ENCODE results near the gene MIF. TPM values are rescaled to one million over a fixed set of nuclear protein-coding genes. Genes with fewer than 3 reads are reported as not detected.
"Not testable (repeated sequence)": the region's sequence is repeated elsewhere in the genome, so short reads cannot be mapped to it uniquely, and the experiment has no call there.

The MIF gene
- total RNA-seq, 2 donors from 2014 or later: 495 to 579 TPM

GRCh38 chr22:23858484-23858815 is 35.7 kb upstream of the MIF start:
- Mint-ChIP-seq H3K36me3 (no peaks in the 10 kb centered on the region), H3K9me3 (no peaks in the 10 kb centered on the region), H3K4me1 (ENCODE audit: low read depth in 2 of 2) (peaks cover 21 to 22% of the 10 kb centered on the region in 2 donors), H3K27me3 (no peaks in the 10 kb centered on the region), H3K27ac (peak overlapping the region; percentile 83 to 91), H3K4me3 (peak overlapping the region; percentile 92)
- DNase-seq (ENCODE audit: low spot score) (peak; percentile 51), ATAC-seq (no peak)

DNA sequence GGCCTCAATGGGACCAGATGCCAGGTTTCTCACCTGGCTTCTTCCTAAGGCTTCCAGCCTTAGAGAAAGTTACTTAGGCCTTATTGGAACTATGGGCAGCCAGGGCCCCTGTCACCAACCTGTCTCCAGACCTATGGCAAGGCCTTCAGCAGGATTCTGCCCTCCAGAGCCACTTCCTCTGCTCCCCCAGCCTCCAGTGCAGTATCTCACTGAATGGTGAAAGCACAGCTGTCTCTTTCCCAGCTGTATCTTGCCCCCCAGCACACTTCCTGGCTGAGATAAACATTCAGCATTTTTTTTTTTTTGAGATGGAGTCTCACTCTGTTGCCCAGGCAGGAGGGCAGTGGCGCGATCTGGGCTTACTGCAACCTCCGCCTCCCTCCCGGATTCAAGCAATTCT is 35.0 kb upstream of the MIF start:
- Mint-ChIP-seq H3K36me3 (no peaks in the 10 kb centered on the region), H3K4me1 (ENCODE audit: low read depth in 2 of 2) (peaks cover 21 to 24% of the 10 kb centered on the region in 2 donors), H3K9me3 (no peaks in the 10 kb centered on the region), H3K27me3 (no peaks in the 10 kb centered on the region), H3K4me3 (peak overlapping the region; percentile 92), H3K27ac (peak overlapping the region; percentile 83 to 91)
- ATAC-seq: no peak
- peak; percentile 26 for DNase-seq (ENCODE audit: low spot score)

DNA sequence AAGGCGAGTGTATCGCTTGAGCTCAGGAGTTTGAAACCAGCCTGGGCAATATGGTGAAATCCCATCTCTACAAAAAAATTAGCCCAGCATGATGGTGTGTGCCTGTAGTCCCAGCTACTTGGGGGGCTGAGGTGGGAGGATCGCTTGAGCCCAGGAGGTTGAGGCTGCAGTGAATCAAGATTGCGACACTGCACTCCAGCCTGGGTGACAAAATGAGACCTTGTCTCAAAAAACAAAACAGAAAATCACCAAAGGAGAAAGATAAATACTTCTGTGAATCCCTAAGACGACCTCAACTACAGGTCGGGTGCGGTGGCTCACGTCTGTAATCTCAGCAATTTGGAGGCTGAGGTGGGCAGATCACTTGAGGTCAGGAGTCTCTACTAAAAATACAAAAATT is 34.0 kb upstream of the MIF start:
- H3K9me3 Mint-ChIP-seq, H3K27ac Mint-ChIP-seq, H3K4me3 Mint-ChIP-seq, ATAC-seq, H3K27me3 Mint-ChIP-seq, H3K36me3 Mint-ChIP-seq: not testable (repeated sequence)
- H3K4me1 Mint-ChIP-seq (ENCODE audit: low read depth in 2 of 2): peaks cover 21 to 24% of the 10 kb centered on the region in 2 donors
- peak; percentile 26 for DNase-seq (ENCODE audit: low spot score)

- no peaks in the 10 kb centered on the region for H3K9me3 Mint-ChIP-seq
- no peak overlapping the region for H3K27ac Mint-ChIP-seq
- DNase-seq (ENCODE audit: low spot score) (no peak), ATAC-seq (no peak)
- no peaks in the 10 kb centered on the region for H3K36me3 Mint-ChIP-seq
- H3K4me3 Mint-ChIP-seq: no peak overlapping the region
- peaks cover 13 to 18% of the 10 kb centered on the region in 2 donors for H3K4me1 Mint-ChIP-seq (ENCODE audit: low read depth in 2 of 2)
- H3K27me3 Mint-ChIP-seq: no peaks in the 10 kb centered on the region
These were observed 32.1 kb upstream of the MIF start for GRCh38 chr22:23862103-23862502.

GRCh38 chr22:23864499-23865154 is 29.6 kb upstream of the MIF start:
- H3K9me3 Mint-ChIP-seq; ATAC-seq; H3K27ac Mint-ChIP-seq; H3K36me3 Mint-ChIP-seq; H3K4me3 Mint-ChIP-seq; H3K27me3 Mint-ChIP-seq; H3K4me1 Mint-ChIP-seq (ENCODE audit: low read depth in 2 of 2); DNase-seq (ENCODE audit: low spot score): not testable (repeated sequence)

- ATAC-seq: no peak
- DNase-seq (ENCODE audit: low spot score): no peak
- H3K27ac Mint-ChIP-seq: no peak overlapping the region
- no peak overlapping the region for H3K4me3 Mint-ChIP-seq
- H3K4me1 Mint-ChIP-seq (ENCODE audit: low read depth in 2 of 2): peaks cover 0 to 2% of the 10 kb centered on the region in 2 donors
- H3K36me3 Mint-ChIP-seq: peaks cover 4% of the 10 kb centered on the region
- H3K9me3 Mint-ChIP-seq: no peaks in the 10 kb centered on the region
- no peaks in the 10 kb centered on the region for H3K27me3 Mint-ChIP-seq
These were observed 25.6 kb upstream of the MIF start for GRCh38 chr22:23868580-23868979.

GRCh38 chr22:23874871-23875270 is 19.3 kb upstream of the MIF start:
- no peak for ATAC-seq
- Mint-ChIP-seq H3K4me3 (no peak overlapping the region), H3K36me3 (no peaks in the 10 kb centered on the region), H3K4me1 (ENCODE audit: low read depth in 2 of 2) (no peaks in the 10 kb centered on the region), H3K9me3 (no peaks in the 10 kb centered on the region), H3K27me3 (no peaks in the 10 kb centered on the region), H3K27ac (no peak overlapping the region)
- DNase-seq (ENCODE audit: low spot score): no peak

DNA sequence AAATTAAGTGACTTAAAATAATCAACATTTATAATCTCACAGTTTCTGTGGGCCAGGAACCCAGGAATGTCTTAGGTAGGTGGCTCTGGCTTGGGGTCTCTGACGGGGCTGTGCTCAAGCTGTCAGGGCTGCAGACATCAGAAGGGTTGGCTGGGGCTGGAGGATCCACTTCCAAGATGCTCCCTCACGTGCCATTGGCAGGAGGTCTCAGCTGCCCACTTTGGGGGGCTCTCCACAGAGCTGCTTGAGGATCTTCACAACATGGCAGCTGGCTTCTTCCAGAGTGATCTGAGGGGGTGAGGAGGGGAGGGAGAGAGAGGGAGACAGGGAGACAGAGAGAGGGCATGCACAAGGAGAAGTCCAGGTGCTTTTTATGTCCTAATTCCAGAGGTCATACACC is 18.4 kb upstream of the MIF start:
- no peak overlapping the region for H3K4me3 Mint-ChIP-seq
- H3K4me1 Mint-ChIP-seq (ENCODE audit: low read depth in 2 of 2): no peaks in the 10 kb centered on the region
- no peak overlapping the region for H3K27ac Mint-ChIP-seq
- no peaks in the 10 kb centered on the region for H3K27me3 Mint-ChIP-seq
- ATAC-seq (no peak), DNase-seq (ENCODE audit: low spot score) (no peak)
- no peaks in the 10 kb centered on the region for H3K36me3 Mint-ChIP-seq
- no peaks in the 10 kb centered on the region for H3K9me3 Mint-ChIP-seq

DNA sequence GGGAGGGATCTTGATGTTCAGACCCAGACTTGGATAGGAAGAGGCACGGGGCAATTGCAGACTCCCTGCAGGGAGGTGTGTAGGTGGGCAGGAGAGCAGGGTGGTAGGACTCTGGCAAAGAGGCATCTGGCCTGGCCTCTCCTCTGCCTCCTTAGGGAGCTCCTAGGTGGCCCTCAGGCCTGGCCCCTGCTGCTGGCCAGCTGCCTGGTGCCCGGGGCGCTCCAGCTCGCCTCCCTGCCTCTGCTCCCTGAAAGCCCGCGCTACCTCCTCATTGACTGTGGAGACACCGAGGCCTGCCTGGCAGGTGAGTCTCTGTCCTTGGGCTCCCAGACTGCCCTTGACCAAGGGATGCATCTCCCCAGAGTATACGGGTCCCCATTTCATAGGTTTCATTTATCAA is 16.6 kb upstream of the MIF start:
- H3K4me1 Mint-ChIP-seq (ENCODE audit: low read depth in 2 of 2): no peaks in the 10 kb centered on the region
- H3K4me3 Mint-ChIP-seq: no peak overlapping the region
- H3K27me3 Mint-ChIP-seq: no peaks in the 10 kb centered on the region
- no peaks in the 10 kb centered on the region for H3K36me3 Mint-ChIP-seq
- ATAC-seq (no peak), DNase-seq (ENCODE audit: low spot score) (no peak)
- H3K27ac Mint-ChIP-seq: no peak overlapping the region
- H3K9me3 Mint-ChIP-seq: no peaks in the 10 kb centered on the region

DNA sequence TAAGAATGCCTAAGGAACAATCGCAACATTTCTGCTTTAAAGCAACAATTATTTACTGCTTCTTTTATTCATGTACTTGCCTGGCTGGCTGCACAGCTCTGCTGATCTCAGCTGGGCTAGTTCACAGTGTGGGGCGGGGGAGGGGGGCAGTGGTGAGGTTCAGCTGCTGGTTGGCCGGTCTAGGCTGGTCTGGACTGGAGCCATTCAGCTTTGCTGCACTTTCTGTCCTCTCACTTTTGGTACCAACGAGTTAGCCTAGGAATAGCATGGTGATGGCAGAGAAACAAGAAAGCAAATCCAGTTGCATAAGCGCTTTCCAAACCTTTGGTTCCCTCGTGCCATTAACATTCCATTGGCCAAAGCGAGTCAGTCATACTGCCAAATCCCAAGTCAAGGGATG is 16.0 kb upstream of the MIF start:
- Mint-ChIP-seq H3K4me3 (no peak overlapping the region), H3K27me3 (no peaks in the 10 kb centered on the region), H3K4me1 (ENCODE audit: low read depth in 2 of 2) (no peaks in the 10 kb centered on the region), H3K27ac (no peak overlapping the region), H3K36me3 (no peaks in the 10 kb centered on the region), H3K9me3 (no peaks in the 10 kb centered on the region)
- no peak for ATAC-seq
- no peak for DNase-seq (ENCODE audit: low spot score)

DNA sequence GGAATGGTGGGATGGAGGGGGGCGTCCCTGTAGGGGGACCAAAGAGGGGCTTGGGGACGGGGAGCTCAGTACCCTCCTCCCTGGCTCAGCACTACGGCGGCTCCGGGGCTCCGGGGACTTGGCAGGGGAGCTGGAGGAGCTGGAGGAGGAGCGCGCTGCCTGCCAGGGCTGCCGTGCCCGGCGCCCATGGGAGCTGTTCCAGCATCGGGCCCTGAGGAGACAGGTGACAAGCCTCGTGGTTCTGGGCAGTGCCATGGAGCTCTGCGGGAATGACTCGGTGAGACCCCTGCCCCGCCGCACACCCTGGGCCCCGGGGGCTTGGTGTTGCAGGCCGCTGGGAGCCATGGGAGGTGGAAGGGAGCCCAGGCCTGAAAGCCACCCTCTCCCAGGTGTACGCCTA is 11.8 kb upstream of the MIF start:
- Mint-ChIP-seq H3K9me3 (no peaks in the 10 kb centered on the region), H3K36me3 (no peaks in the 10 kb centered on the region), H3K27ac (no peak overlapping the region), H3K27me3 (no peaks in the 10 kb centered on the region), H3K4me1 (ENCODE audit: low read depth in 2 of 2) (no peaks in the 10 kb centered on the region), H3K4me3 (no peak overlapping the region)
- no peak for ATAC-seq
- DNase-seq (ENCODE audit: low spot score): peak; percentile 54

DNA sequence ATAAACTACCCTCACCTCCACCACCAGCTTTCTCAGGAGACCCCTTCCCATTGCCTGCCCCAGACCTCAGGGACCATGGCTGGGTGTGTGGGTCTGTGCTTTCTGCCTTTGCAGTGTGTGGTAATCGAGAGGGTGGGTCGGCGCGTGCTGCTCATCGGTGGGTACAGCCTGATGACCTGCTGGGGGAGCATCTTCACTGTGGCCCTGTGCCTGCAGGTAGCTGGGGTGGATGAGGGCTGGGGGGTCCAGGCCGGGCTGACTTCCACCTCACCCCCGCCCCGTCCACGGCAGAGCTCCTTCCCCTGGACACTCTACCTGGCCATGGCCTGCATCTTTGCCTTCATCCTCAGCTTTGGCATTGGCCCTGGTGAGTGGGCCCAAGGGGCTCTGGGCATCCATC is 10.5 kb upstream of the MIF start:
- peak in 1 of 2 donors; percentile 36 for ATAC-seq
- Mint-ChIP-seq H3K4me3 (no peak overlapping the region), H3K36me3 (no peaks in the 10 kb centered on the region), H3K27ac (no peak overlapping the region), H3K27me3 (no peaks in the 10 kb centered on the region), H3K9me3 (no peaks in the 10 kb centered on the region), H3K4me1 (ENCODE audit: low read depth in 2 of 2) (no peaks in the 10 kb centered on the region)
- DNase-seq (ENCODE audit: low spot score): peak; percentile 46

DNA sequence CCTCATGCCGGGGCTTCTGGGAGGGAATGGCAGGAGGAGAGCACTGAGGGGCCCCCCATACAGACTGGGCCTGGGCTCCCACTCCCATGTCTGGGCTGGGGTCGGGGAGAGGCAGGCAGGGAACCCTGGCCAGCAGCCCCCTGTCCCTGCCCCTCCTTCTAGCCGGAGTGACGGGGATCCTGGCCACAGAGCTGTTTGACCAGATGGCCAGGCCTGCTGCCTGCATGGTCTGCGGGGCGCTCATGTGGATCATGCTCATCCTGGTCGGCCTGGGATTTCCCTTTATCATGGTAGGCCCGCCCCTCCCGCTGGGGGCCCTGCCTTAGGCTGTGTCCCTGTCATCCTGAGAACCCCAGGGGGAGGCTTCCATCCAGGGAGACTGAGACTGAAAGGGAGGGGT is 10.0 kb upstream of the MIF start:
- Mint-ChIP-seq H3K27ac (no peak overlapping the region), H3K9me3 (no peaks in the 10 kb centered on the region), H3K36me3 (no peaks in the 10 kb centered on the region), H3K4me3 (no peak overlapping the region), H3K27me3 (no peaks in the 10 kb centered on the region), H3K4me1 (ENCODE audit: low read depth in 2 of 2) (no peaks in the 10 kb centered on the region)
- DNase-seq (ENCODE audit: low spot score): peak; percentile 44
- ATAC-seq: peak in 1 of 2 donors; percentile 18

DNA sequence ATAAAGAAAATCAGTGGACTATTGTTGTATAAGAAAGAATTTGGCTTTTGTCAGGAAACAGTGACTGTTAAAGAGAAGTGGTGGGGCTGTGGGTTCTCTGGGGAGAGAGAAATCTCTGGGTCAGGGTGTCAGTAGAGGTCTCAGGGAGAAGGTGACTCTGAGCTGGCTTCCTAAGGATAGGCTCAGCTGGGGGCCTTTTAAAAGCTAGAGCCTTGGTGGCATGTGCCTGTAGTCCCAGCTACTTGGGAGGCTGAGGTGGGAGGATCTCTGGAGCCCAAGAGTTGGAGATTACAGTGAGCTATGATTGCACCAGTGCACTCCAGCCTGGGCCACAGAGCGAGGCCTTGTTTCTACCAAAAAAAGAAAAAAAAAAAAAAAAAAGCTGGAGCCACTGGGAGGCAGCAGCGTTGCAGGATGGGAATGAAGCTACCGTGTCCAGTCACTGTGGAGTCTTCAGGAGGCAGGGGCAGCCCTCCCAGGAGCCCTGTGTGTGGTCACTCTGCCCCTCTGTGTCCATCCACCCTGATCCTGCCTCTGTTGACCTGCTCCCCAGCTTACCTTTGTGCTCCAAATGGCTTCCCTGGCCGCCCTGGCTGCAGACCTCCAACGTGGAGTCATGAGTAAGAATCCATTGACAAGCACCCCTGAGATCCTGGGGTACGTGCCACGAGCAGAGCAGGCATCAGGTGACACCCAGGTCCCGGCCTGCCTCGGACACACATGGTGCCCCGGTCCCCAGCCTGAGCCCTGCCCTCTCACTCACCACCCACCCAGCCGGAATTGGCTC is 5.4 kb upstream of the MIF start:
- Mint-ChIP-seq H3K4me1 (ENCODE audit: low read depth in 2 of 2) (peaks cover 15 to 16% of the 10 kb centered on the region in 2 donors), H3K36me3 (no peaks in the 10 kb centered on the region), H3K4me3 (no peak overlapping the region), H3K27ac (no peak overlapping the region), H3K9me3 (no peaks in the 10 kb centered on the region), H3K27me3 (no peaks in the 10 kb centered on the region)
- ATAC-seq: no peak
- no peak for DNase-seq (ENCODE audit: low spot score)
